ENCODE results near the gene ANKRD22.

The ANKRD22 gene

GRCh38 chr10:88783724-88784123 is 67.9 kb downstream of the ANKRD22 start:
- Mint-ChIP-seq H3K4me1 (no peaks in the 10 kb centered on the region), H3K27me3 (ENCODE audit: low read depth) (no peaks in the 10 kb centered on the region), H3K36me3 (ENCODE audit: low read depth) (no peaks in the 10 kb centered on the region), H3K27ac (no peak overlapping the region), H3K9me3 (no peaks in the 10 kb centered on the region), H3K4me3 (no peak overlapping the region)
- no peak for TF ChIP-seq CTCF (IDR thresholded peaks at IDR 0.05; ENCODE audit: unreplicated experiment in 3 of 3)

- no peaks in the 10 kb centered on the region for H3K4me1 Mint-ChIP-seq
- no peak for TF ChIP-seq CTCF (IDR thresholded peaks at IDR 0.05; ENCODE audit: unreplicated experiment in 3 of 3)
- no peaks in the 10 kb centered on the region for H3K36me3 Mint-ChIP-seq (ENCODE audit: low read depth)
- H3K9me3 Mint-ChIP-seq = no peaks in the 10 kb centered on the region
- no peaks in the 10 kb centered on the region for H3K27me3 Mint-ChIP-seq (ENCODE audit: low read depth)
- no peak overlapping the region for H3K27ac Mint-ChIP-seq
- H3K4me3 Mint-ChIP-seq = no peak overlapping the region
These were observed 69.4 kb downstream of the ANKRD22 start for GRCh38 chr10:88782222-88782621.

- H3K27ac Mint-ChIP-seq = no peak overlapping the region
- H3K4me1 Mint-ChIP-seq = no peaks in the 10 kb centered on the region
- no peak for TF ChIP-seq CTCF (IDR thresholded peaks at IDR 0.05; ENCODE audit: unreplicated experiment in 3 of 3)
These were observed 70.4 kb downstream of the ANKRD22 start for GRCh38 chr10:88781206-88781605.

More at GRCh38 chr10:88781206-88781605, 70.4 kb downstream of the ANKRD22 start:
- Mint-ChIP-seq H3K4me3 (no peak overlapping the region), H3K27me3 (ENCODE audit: low read depth) (no peaks in the 10 kb centered on the region), H3K36me3 (ENCODE audit: low read depth) (no peaks in the 10 kb centered on the region), H3K9me3 (no peaks in the 10 kb centered on the region)
